HG03442 (cell line): ENCODE measurements around the gene DSTN.

Source experiments
- ATAC-seq: cut with Tn5 transposase; IDR thresholded peaks from one replicate; pipeline ENCODE4 v1.9.1; 2021; ENCODE audit warnings: mild to moderate bottlenecking, moderate library complexity; ENCODE audit not compliant: unreplicated experiment

Gene DSTN

GRCh38 chr20:17569616-17570346, at the start of gene DSTN:
Gene DSTN (plus strand): TSS chr20:17570075. CDS start chr20:17570209, 134 bp downstream.
- ATAC-seq = peak; percentile 93

GRCh38 chr20:17520583-17520982, 49.3 kb upstream of the DSTN start:
- no peak for ATAC-seq

GRCh38 chr20:17522528-17522927, 47.3 kb upstream of the DSTN start:
- no peak for ATAC-seq

- no peak for ATAC-seq
Observed at GRCh38 chr20:17523326-17523725, 46.5 kb upstream of the DSTN start.

GRCh38 chr20:17524560-17524959, 45.3 kb upstream of the DSTN start:
- no peak for ATAC-seq

GRCh38 chr20:17525132-17525531, 44.7 kb upstream of the DSTN start:
- ATAC-seq = no peak

- peak; percentile 81 for ATAC-seq
Observed at GRCh38 chr20:17525650-17526049, 44.2 kb upstream of the DSTN start.

GRCh38 chr20:17529586-17529985, 40.3 kb upstream of the DSTN start:
- ATAC-seq = no peak

GRCh38 chr20:17530153-17530552, 39.7 kb upstream of the DSTN start:
- no peak for ATAC-seq

- ATAC-seq = no peak
Observed at GRCh38 chr20:17530716-17531664, 38.9 kb upstream of the DSTN start, which contains the start of gene BFSP1. Gene BFSP1 (minus strand): TSS chr20:17531379. CDS start chr20:17531329, 50 bp downstream.

GRCh38 chr20:17531665-17532025, 38.2 kb upstream of the DSTN start:
- ATAC-seq = no peak

- ATAC-seq = no peak
Observed at GRCh38 chr20:17533396-17533795, 36.5 kb upstream of the DSTN start.

- ATAC-seq = no peak
Observed at GRCh38 chr20:17534077-17534476, 35.8 kb upstream of the DSTN start.

- ATAC-seq = peak; percentile 70
Observed at GRCh38 chr20:17536944-17537444, 32.9 kb upstream of the DSTN start.

- ATAC-seq = no peak
Observed at GRCh38 chr20:17537959-17538358, 31.9 kb upstream of the DSTN start.

GRCh38 chr20:17538517-17539170, 31.2 kb upstream of the DSTN start:
- peak; percentile 77 for ATAC-seq

- no peak for ATAC-seq
Observed at GRCh38 chr20:17541596-17541995, 28.3 kb upstream of the DSTN start.

- ATAC-seq = no peak
Observed at GRCh38 chr20:17541996-17542395, 27.9 kb upstream of the DSTN start.

- no peak for ATAC-seq
Observed at GRCh38 chr20:17542481-17542880, 27.4 kb upstream of the DSTN start.

GRCh38 chr20:17542993-17543412, 26.9 kb upstream of the DSTN start:
- no peak for ATAC-seq

- ATAC-seq = no peak
Observed at GRCh38 chr20:17543531-17544131, 26.2 kb upstream of the DSTN start.
